GM12875 (cell line): ENCODE measurements around the gene AKIRIN1.

Source experiments
- H3K4me3 ChIP-seq: one replicate; pipeline ENCODE4 v1.5.1; 2011; ENCODE audit warnings: low read depth, low read length, control low read depth
- CTCF ChIP-seq: IDR thresholded peaks from 2 replicates; pipeline ENCODE4 v1.5.1; 2011; ENCODE audit warnings: low read depth, mild to moderate bottlenecking, control low read depth, inconsistent platforms, low read length, moderate library complexity, borderline replicate concordance; ENCODE audit not compliant: insufficient read depth

Gene AKIRIN1

DNA sequence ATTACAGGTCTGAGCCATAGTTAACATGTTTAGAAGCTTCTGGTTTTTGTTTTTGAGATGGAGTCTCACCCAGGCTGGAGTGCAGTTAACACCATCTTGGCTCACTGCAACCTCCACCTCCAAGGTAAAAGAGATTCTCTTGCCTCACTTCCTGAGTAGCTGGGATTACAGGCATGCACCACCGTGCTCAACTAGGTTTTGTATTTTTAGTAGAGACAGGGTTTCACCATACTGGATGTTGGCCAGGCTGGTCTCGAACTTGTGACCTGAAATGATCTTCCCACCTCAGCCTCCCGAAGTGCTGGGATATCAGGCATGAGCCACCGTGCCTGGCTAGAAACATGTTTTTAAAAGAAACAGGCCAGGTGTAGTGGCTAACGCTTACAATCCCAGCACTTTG is 45.6 kb downstream of the AKIRIN1 start:
- TF ChIP-seq CTCF = no peak
- no peak overlapping the region for H3K4me3 ChIP-seq

DNA sequence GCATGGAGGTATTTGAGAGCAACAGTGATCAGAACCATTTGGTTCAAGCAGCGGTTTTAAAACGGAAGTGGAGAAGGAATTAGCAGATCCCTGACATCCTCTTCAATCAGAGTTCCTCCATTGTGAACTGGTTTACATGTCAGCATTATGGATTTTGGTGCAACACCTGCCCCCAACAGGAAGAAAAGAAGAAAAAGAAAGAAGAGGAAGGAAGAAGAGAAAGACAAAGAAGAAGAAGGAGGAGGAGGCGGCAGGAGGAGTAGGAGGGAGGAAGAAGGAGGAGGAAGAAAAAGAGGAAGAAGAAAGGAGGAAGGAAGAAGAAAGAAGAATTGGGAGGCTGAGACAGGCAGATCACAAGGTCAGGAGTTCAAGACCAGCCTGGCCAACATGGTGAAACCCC is 52.4 kb downstream of the AKIRIN1 start:
- TF ChIP-seq CTCF = no peak
- no peak overlapping the region for H3K4me3 ChIP-seq

- no peak for TF ChIP-seq CTCF
- H3K4me3 ChIP-seq = no peak overlapping the region
Observed at GRCh38 chr1:39044762-39045161, 53.7 kb downstream of the AKIRIN1 start.

DNA sequence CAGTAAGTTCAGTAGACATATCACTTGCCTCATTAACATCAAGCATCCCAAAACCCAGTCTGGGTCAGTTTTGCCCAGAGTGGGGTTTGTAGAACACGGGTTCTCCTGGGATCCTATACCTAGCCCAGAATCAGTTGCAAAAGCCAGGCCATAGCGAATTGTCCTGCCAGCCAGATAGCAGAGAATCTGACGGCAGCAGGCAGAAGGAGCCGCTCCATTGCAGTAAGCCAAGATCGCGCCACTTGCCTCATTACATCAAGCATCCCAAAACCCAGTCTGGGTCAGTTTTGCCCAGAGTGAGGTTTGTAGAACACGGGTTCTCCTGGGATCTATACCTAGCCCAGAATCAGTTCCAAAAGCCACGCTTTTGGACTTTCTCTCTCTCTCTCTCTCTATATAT is 54.2 kb downstream of the AKIRIN1 start:
- no peak overlapping the region for H3K4me3 ChIP-seq
- TF ChIP-seq CTCF = no peak

DNA sequence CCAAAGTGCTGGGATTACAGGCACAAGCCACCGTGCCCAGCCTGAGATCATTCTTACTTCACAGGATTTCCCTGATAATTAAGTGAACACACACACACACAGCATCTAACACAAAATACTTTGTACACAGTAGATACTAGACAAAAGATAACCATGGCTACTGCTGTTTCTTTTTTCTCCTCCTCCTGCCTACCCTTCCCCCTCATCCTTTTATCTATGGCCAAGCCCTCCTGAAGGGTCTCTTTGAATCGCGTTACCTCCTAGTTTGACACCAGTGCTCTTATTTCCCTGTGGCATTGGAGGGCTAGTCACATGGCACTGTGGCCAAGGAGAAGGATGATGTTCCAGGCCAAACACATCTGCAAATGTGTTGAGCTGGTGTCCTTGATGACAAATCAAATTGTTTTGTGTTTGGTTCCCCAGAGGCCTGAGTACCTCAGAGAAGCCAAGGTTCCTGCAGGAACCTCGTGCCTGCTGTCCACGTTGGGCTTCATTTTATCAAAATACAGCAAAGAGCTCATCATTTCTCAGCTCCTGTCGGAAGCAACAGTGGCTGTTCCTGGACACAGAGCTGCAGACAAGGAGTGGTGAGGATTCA is 55.6 kb downstream of the AKIRIN1 start:
- no peak overlapping the region for H3K4me3 ChIP-seq
- TF ChIP-seq CTCF = no peak

DNA sequence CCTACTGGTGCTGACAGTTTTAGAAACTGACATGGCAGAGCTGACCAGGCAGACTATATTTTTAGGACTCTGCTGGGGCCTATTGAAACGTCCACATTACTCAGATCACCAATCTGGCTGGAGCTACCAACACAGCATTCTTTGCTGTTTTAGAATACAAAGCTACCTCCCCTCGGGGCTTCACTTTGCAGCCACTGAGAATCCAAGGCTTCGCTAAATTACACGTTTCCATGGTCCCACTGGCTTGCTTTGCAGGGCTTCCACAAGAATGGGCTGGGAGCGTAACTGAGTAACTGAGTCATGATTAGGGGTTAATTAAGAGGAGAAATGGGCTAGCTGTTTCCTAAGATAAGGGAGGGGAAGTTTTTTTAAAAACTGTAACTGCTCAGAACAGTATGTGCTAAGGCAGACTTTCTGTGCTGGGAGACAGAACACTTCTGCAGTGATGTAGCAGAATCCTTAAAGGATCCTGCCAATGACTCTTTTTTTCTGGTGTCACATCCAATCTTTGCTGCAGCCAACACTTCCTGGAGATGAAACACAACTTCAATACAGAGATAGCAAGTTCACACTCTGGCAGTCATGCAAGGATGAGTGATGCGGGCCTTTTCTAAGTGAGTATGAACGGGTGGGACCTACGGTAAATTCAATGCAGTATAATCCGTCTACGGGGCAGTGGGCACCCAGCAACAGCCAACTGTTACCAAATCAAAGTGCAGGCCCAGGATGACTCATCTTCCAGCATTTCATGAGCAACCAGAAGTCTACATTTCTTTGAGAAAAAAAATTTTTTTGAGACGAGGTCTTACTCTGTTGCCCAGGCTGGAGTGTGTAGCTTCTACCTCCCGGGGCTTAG is 56.5 kb downstream of the AKIRIN1 start:
- no peak overlapping the region for H3K4me3 ChIP-seq
- TF ChIP-seq CTCF = no peak
